ENCODE data around the gene ADAP1. TPM values are rescaled to one million over a fixed set of nuclear protein-coding genes. Genes with fewer than 3 reads are reported as not detected.
A peak's percentile ranks its signal among the peaks of the same experiment; 100 is the strongest.

ADAP1 gene
- total RNA-seq, 1 experiment from 2014 or later: 77.6 TPM

GRCh38 chr7:997404-998395 is 43.2 kb upstream of the ADAP1 start:
- no peaks in the 10 kb centered on the region for H3K4me1 Mint-ChIP-seq (ENCODE audit: low read depth, unreplicated experiment)
- H3K9me3 Mint-ChIP-seq (ENCODE audit: unreplicated experiment): no peaks in the 10 kb centered on the region
- DNase-seq: no peak
- H3K4me3 Mint-ChIP-seq (ENCODE audit: unreplicated experiment): no peak overlapping the region
- no peaks in the 10 kb centered on the region for H3K27me3 Mint-ChIP-seq (ENCODE audit: insufficient read depth, unreplicated experiment)
- H3K36me3 Mint-ChIP-seq (ENCODE audit: insufficient read depth, unreplicated experiment): peaks cover 44% of the 10 kb centered on the region
- Histone ChIP-seq H3K27me3 (replicated peaks; ENCODE audit: control insufficient read depth, insufficient read depth, low read length) (no peaks in the 10 kb centered on the region), H3K4me1 (peaks cover 8% of the 10 kb centered on the region), H3K4me3 (ENCODE audit: low read depth, low read length) (no peak overlapping the region), H3K9me3 (no peaks in the 10 kb centered on the region), H3K36me3 (ENCODE audit: control insufficient read depth, insufficient read depth, low read length) (peaks cover 2% of the 10 kb centered on the region; the same call in 1 of the 2 replicates)
- CTCF ChIA-PET: interaction anchor here (0.7 kb wide), 2 partner anchors 26 to 63 kb away, joined by 3 to 6 read pairs; no protein-coding TSS in a partner anchor
- POLR2A ChIA-PET: no interaction called here
- peak in 1 of 2 experiments; percentile 27 for TF ChIP-seq CTCF (IDR thresholded peaks at IDR 0.05; ENCODE audit: insufficient read depth in 1 of 2, low read depth in 1 of 2, low read length in 1 of 2, severe bottlenecking in 1 of 2, unreplicated experiment in 1 of 2)
- no peak overlapping the region for H3K27ac Mint-ChIP-seq (ENCODE audit: unreplicated experiment)
- BruUV-seq (replicated peaks): no TSS peak
- intact Hi-C loops (cut with micrococcal nuclease; ENCODE audit: unreplicated experiment): no loop called here

- H3K4me3 Mint-ChIP-seq (ENCODE audit: unreplicated experiment): no peak overlapping the region
- intact Hi-C loops (cut with micrococcal nuclease; ENCODE audit: unreplicated experiment): no loop called here
- Histone ChIP-seq H3K36me3 (ENCODE audit: control insufficient read depth, insufficient read depth, low read length) (peaks cover 2% of the 10 kb centered on the region; the same call in 1 of the 2 replicates), H3K4me1 (peaks cover 13% of the 10 kb centered on the region), H3K9me3 (no peaks in the 10 kb centered on the region), H3K27me3 (replicated peaks; ENCODE audit: control insufficient read depth, insufficient read depth, low read length) (no peaks in the 10 kb centered on the region), H3K4me3 (ENCODE audit: low read depth, low read length) (no peak overlapping the region)
- no peaks in the 10 kb centered on the region for H3K4me1 Mint-ChIP-seq (ENCODE audit: low read depth, unreplicated experiment)
- ChIA-PET POLR2A (interaction anchor here (0.6 kb wide), 1 partner anchor 130 kb away, joined by 4 read pairs; no protein-coding TSS in a partner anchor), CTCF (interaction anchor here (0.9 kb wide), 1 partner anchor 164 kb away, joined by 3 read pairs; no protein-coding TSS in a partner anchor)
- no peaks in the 10 kb centered on the region for H3K9me3 Mint-ChIP-seq (ENCODE audit: unreplicated experiment)
- H3K36me3 Mint-ChIP-seq (ENCODE audit: insufficient read depth, unreplicated experiment): peaks cover 53% of the 10 kb centered on the region
- no peak for TF ChIP-seq CTCF (IDR thresholded peaks at IDR 0.05; ENCODE audit: insufficient read depth in 1 of 2, low read depth in 1 of 2, low read length in 1 of 2, severe bottlenecking in 1 of 2, unreplicated experiment in 1 of 2)
- no peaks in the 10 kb centered on the region for H3K27me3 Mint-ChIP-seq (ENCODE audit: insufficient read depth, unreplicated experiment)
- H3K27ac Mint-ChIP-seq (ENCODE audit: unreplicated experiment): no peak overlapping the region
- no TSS peak for BruUV-seq (replicated peaks)
- no peak for DNase-seq
Measured at GRCh38 chr7:996079-996872, 41.8 kb upstream of the ADAP1 start.

- no peak overlapping the region for H3K4me3 Mint-ChIP-seq (ENCODE audit: unreplicated experiment)
Measured at GRCh38 chr7:995571-995970, 41.1 kb upstream of the ADAP1 start.

More at GRCh38 chr7:995571-995970, 41.1 kb upstream of the ADAP1 start:
- no peaks in the 10 kb centered on the region for H3K4me1 Mint-ChIP-seq (ENCODE audit: low read depth, unreplicated experiment)
- ChIA-PET POLR2A (interaction anchor here (0.6 kb wide), 1 partner anchor 131 kb away, joined by 4 read pairs; no protein-coding TSS in a partner anchor), CTCF (interaction anchor here (0.5 to 2.7 kb wide), 5 partner anchors 18 to 221 kb away, joined by 3 to 20 read pairs (median 3); a partner anchor contains a TSS)
- H3K27ac Mint-ChIP-seq (ENCODE audit: unreplicated experiment): no peak overlapping the region
- H3K36me3 Mint-ChIP-seq (ENCODE audit: insufficient read depth, unreplicated experiment): peaks cover 46% of the 10 kb centered on the region
- Histone ChIP-seq H3K4me3 (ENCODE audit: low read depth, low read length) (no peak overlapping the region), H3K4me1 (peaks cover 13% of the 10 kb centered on the region), H3K27me3 (replicated peaks; ENCODE audit: control insufficient read depth, insufficient read depth, low read length) (no peaks in the 10 kb centered on the region), H3K9me3 (no peaks in the 10 kb centered on the region), H3K36me3 (ENCODE audit: control insufficient read depth, insufficient read depth, low read length) (peaks cover 2% of the 10 kb centered on the region; the same call in 1 of the 2 replicates)
- H3K27me3 Mint-ChIP-seq (ENCODE audit: insufficient read depth, unreplicated experiment): no peaks in the 10 kb centered on the region
- no peak for TF ChIP-seq CTCF (IDR thresholded peaks at IDR 0.05; ENCODE audit: insufficient read depth in 1 of 2, low read depth in 1 of 2, low read length in 1 of 2, severe bottlenecking in 1 of 2, unreplicated experiment in 1 of 2)
- no peaks in the 10 kb centered on the region for H3K9me3 Mint-ChIP-seq (ENCODE audit: unreplicated experiment)
- intact Hi-C loops (cut with micrococcal nuclease; ENCODE audit: unreplicated experiment): no loop called here
- DNase-seq: no peak
- no TSS peak for BruUV-seq (replicated peaks)

All from Caco-2 (cell line).